ENCODE results near the gene MBD6. TPM values are rescaled to one million over a fixed set of nuclear protein-coding genes. Genes with fewer than 3 reads are reported as not detected.
"Not testable (repeated sequence)": the region's sequence is repeated elsewhere in the genome, so short reads cannot be mapped to it uniquely, and the experiment has no call there.

MBD6 gene
- total RNA-seq, 1 donor from 2014 or later: 177 TPM

GRCh38 chr12:57514720-57515407 lies 7.8 kb upstream of the MBD6 start:
- DNase-seq (ENCODE audit: low spot score): no peak

DNA sequence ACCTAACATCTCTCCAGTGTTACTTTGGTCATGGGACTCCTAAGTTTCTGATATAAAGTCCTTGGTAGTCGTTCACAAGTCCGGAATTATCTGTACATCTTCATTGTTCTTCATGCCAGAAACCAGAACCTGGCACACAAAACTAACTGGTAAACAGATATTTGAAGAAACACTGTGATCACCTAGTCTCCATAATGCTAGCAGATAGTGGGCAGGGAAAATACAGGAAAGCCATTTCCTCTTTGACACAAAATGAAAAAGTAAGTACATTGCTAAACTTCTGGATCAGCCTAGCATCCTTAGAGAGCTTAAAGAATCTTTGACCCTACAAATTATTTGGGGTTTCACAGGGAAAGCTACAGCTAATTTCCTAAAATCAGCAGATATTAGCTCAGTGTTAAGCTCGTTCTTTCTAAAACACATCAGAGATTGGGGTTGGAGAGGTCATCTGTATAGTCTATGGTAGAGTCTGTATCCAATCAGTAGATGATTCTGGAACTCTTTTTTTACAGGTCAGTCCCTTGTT lies 7.2 kb upstream of the MBD6 start:
- DNase-seq (ENCODE audit: low spot score): no peak

DNA sequence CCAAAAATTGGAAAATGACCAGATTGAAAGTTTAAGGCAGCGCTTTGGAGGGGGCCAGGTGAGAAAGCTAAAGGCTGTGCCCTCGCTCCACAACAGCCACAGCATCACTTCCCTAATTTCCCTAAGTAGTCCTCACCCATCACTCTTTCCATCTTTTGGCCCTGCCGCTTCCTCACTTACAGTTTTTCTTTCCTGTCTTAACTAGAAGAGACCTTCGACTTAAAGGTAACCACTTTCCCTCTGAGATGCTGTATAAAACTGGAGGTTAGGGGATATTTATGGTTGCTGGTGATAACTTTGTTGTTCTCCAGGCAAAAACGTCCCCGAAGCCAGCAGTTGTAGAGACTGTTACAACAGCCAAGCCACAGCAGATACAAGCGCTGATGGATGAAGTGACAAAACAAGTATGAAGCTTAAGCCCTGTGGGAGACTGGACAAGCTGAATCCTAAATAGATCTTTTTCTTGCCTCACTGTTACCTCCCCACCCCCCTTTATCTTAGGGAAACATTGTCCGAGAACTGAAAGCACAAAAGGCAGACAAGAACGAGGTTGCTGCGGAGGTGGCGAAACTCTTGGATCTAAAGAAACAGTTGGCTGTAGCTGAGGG lies 6.6 kb upstream of the MBD6 start:
- no peak for DNase-seq (ENCODE audit: low spot score)

DNA sequence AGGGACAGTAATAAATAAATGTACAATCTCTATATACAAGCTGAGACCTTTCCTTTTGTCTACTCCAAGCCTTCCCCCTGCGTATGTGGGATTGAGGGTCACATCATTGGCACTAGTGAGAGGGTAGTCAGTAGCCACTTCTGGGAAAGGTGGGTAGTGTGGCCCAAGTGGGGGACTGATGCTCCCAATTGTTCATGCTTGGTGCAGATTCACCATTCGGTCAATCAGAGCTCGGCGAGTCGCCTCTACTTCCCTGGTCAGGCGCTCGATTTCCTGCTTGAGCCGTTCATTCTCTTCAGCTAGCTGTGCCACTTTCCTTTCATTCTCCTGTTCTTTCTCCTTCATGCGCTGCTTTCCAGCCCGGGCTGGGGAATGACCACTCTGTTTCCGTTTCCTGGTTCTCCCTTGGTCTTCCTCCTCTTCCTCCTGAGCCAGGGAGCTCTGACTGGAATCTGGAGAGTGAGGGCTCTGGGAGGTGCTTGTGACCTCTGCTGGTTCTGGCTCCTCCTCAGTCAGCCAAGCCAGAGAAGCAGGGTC lies 5.9 kb upstream of the MBD6 start:
- no peak for DNase-seq (ENCODE audit: low spot score)

DNA sequence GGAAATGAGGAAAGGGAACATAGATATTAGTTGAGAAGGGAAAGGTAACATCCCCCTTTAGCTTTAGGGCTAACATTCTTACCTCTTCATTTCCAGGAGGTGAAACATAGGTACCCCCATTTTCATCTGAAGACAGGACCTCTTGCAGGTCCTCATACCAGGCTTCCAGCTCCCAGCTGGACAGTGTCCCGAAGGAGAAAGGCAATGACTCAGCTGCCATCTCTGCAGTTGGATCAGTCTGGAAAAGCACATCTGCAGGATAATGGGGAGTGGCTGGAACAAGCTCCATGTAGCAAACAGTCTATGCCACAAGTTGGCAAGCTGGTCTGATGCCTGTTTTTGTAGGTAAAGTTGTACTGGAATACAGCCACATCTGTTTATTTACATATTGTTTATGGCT lies 5.4 kb upstream of the MBD6 start:
- no peak for DNase-seq (ENCODE audit: low spot score)

GRCh38 chr12:57517718-57518117 lies 4.9 kb upstream of the MBD6 start:
- not testable (repeated sequence) for DNase-seq (ENCODE audit: low spot score)

GRCh38 chr12:57518176-57518919 lies 4.3 kb upstream of the MBD6 start:
- DNase-seq (ENCODE audit: low spot score): no peak

GRCh38 chr12:57518920-57519795 lies 3.5 kb upstream of the MBD6 start:
- no peak for DNase-seq (ENCODE audit: low spot score)

DNA sequence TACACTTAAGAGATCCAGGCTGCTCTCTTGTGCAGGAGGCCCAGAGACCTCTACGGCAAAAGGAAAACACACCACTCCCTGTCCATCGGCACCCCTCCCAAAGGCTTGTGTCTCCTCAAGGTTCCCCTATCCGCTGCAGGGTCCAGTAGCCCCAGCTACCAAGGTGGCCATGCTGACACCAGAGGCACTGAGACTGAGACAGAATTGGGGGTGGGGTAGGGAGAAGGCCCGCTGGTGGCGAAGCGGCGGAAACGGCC lies 2.9 kb upstream of the MBD6 start:
- DNase-seq (ENCODE audit: low spot score): no peak

- DNase-seq (ENCODE audit: low spot score): peak; percentile 100
Observed at GRCh38 chr12:57520053-57520818, 2.4 kb upstream of the MBD6 start, which contains the start of gene DDIT3. TSS of gene DDIT3 (minus strand) at chr12:57520514. CDS start at chr12:57517406, 3,108 bp downstream.

DNA sequence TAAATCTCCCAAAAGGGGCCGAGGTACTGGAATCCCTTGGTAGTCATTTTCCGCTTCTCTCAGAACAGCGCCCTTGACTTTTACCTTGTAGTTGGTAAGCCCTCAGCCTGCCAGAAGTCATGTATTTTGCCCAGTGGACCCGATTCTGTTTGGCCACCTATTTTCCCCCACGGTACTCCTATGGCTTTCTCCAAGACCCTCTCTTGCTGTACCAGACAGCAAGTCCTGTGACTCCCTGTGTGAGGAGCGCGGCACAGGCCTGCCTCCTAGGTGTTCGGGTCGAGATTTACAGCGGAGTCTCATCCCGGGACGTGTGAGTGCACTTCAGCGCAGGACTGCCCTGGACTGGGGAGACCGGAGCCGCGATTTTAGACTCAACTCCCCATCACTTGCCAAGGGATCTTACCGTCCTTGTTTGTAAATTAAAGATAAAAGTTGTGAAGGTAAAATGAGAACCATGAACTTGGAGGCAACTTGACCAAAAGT lies 1.1 kb upstream of the MBD6 start:
- DNase-seq (ENCODE audit: low spot score): peak; percentile 62

- peak; percentile 80 for DNase-seq (ENCODE audit: low spot score)
Observed at GRCh38 chr12:57522887-57523705, 472 bp downstream of the MBD6 start.

DNA sequence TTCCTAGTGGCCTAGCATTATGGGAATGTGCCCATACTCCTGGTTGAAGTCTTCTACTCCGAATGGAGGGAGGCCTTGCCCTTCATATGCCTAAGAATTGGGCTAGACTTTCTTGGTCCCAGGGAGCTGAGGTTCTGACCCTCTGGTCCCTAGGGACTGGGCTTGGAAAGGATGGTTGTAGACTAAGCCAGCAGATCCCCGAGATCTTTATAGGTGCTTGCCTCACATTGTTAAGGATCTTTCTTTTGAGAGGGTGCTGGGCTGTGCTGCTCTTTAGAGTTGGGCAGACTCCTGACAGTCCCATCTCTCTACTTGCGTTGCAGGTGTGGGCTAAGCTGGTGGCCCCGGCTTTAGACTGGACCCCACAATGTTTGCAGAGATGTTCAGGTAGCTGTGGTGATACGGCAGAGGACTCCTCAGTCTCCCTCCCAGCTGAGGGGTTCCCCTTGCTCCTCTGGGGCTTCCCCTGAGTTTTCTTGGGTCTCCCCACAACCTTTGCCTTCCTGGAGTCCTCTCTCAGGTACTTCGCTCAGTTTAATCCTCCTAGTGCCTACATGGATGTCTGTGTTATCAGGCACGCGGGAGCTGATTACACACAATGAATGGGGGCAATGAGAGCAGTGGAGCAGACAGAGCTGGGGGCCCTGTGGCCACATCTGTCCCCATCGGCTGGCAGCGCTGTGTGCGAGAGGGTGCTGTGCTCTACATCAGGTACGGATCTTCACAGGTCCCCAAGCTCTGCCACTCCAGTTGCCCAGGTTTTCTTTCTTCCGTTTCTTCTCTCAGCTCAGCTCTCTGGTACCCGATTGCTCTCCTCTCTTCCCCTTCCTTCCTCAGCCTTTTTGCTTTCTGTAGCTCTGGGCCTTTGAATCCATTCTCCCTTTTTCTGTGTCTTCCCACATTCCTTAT lies 1.3 kb downstream of the MBD6 start:
- no peak for DNase-seq (ENCODE audit: low spot score)

DNA sequence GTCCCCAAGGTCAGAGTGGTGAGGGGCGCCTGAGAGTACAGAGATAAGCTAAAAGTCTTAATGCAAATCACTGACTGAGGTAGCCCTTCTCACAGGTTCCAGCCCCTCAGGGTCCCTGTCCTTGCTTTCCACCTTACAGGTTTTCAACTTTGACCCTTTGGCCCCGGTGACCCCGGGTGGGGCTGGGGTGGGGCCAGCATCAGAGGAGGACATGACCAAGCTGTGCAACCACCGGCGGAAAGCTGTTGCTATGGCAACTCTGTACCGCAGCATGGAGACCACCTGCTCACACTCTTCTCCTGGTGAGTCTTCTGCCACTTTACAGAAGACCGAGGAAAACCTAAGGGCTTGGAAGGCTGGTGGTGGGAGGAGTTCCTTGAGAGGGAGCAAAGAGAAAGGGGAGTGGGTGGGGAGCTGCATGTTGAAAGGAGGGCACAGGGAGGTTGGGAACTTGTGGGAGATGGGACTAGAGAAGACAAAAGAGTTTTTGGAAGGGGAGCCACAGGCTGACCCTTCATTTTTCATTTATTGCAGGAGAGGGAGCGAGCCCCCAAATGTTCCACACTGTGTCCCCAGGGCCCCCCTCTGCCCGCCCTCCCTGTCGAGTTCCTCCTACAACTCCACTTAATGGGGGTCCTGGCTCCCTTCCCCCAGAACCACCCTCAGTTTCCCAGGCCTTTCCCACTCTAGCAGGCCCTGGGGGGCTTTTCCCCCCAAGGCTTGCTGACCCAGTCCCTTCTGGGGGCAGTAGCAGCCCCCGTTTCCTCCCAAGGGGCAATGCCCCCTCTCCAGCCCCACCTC lies 2.4 kb downstream of the MBD6 start:
- peak; percentile 50 for DNase-seq (ENCODE audit: low spot score)

DNA sequence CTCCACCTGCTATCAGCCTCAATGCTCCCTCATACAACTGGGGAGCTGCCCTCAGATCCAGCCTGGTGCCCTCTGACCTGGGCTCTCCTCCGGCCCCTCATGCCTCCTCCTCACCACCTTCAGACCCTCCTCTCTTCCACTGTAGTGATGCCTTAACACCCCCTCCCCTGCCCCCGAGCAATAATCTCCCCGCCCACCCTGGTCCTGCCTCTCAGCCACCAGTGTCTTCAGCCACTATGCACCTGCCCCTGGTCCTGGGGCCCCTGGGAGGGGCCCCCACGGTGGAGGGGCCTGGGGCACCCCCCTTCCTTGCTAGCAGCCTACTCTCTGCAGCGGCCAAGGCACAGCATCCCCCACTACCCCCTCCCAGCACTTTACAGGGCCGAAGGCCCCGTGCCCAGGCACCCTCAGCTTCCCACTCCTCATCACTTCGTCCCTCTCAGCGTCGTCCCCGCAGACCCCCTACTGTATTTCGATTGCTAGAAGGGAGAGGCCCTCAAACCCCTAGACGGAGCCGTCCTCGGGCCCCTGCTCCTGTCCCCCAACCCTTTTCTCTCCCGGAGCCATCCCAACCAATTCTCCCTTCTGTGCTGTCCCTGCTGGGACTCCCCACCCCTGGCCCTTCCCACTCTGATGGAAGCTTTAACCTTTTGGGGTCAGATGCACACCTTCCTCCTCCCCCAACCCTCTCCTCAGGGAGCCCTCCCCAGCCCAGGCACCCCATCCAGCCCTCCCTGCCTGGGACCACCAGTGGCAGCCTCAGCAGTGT lies 3.2 kb downstream of the MBD6 start:
- DNase-seq (ENCODE audit: low spot score): no peak

- no peak for DNase-seq (ENCODE audit: low spot score)
Observed at GRCh38 chr12:57526477-57527126, 4.0 kb downstream of the MBD6 start.

DNA sequence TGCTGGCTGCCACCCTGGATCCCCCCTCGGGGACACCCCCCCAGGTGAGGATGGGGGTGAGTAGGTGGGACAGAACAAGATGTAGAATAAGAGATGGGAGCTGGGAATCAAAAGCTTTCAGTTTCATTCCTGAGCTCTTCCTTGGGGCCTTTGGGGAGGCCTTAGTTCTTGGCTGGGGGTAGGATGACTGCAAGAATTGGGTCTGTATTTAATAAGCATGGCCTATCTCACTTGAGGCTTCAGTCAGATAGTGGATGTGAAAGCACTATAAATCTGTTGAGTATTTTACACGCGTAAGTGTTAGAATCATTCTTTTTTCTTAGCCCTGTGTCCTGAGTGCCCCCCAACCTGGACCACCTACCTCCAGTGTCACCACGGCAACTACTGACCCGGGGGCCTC lies 4.6 kb downstream of the MBD6 start:
- no peak for DNase-seq (ENCODE audit: low spot score)
